HCT116 (cell line): Measurements from ENCODE around the gene AGTPBP1. TPM values are rescaled to one million over a fixed set of nuclear protein-coding genes. Genes with fewer than 3 reads are reported as not detected.
"Not testable (repeated sequence)": the region's sequence is repeated elsewhere in the genome, so short reads cannot be mapped to it uniquely, and the experiment has no call there.

Experiments used
- ATAC-seq: fragments of 200-7000 bp; cut with Tn5 transposase; 2 replicates; pipeline ENCODE4 v1.9.1; 2020; ENCODE audit warnings: mild to moderate bottlenecking, moderate library complexity
- BruUV-seq: library from RNA; stranded (reverse); fragments of 400-500 nt; replicated peaks from 2 replicates; lab custom pipeline; 2021; lab: Mats Ljungman, UMichigan
- CTCF ChIA-PET: fragments of 300-600 bp; sonication (Branson Sonifier 250); formaldehyde crosslinking; loops from one replicate; lab custom pipeline; 2021; ENCODE audit warnings: antibody characterized with exemption; lab: Charles Lee
- POLR2A ChIA-PET: fragments of 300-600, 350-600 bp; sonication (Branson Sonifier 250); formaldehyde crosslinking; loops from one replicate; lab custom pipeline; 2021; ENCODE audit warnings: antibody characterized with exemption; lab: Charles Lee
- RAD21 ChIA-PET, 2 experiments: fragments of 300-600 bp; sonication (Branson Sonifier 250); formaldehyde crosslinking; loops; one replicate each; lab custom pipeline; 2023; ENCODE audit warnings: low total read pairs in 2 of 2; ENCODE audit not compliant: uncharacterized antibody in 2 of 2, unreplicated experiment in 2 of 2, low non-redundant PET in 1 of 2; lab: Charles Lee
- DNase-seq: peaks from one replicate; pipeline ENCODE4 v3.0.0-alpha.2; 2010; ENCODE audit warnings: low read depth, low spot score
- H2AFZ ChIP-seq: fragments of 200-600 bp; shearing (Covaris generic), sonication (generic); 2 replicates; pipeline ENCODE4 v1.6.1; 2017; ENCODE audit warnings: low read depth, mixed run types, mixed read lengths, antibody characterized with exemption, low read length; ENCODE audit not compliant: poor library complexity, severe bottlenecking
- H3K27ac ChIP-seq: 2 replicates; pipeline ENCODE4 v1.5.1; 2012; ENCODE audit warnings: low read depth, low read length
- H3K27me3 ChIP-seq: fragments of 200-600 bp; sonication (generic); 2 replicates; pipeline ENCODE4 v1.6.1; 2016; ENCODE audit warnings: mixed run types, low read length, mixed read lengths; ENCODE audit not compliant: insufficient read depth
- H3K36me3 ChIP-seq, 2 experiments: fragments of 200-500 bp in 1 of 2; fragments of 200-600 bp in 1 of 2; sonication (Bioruptor generic) in 1 of 2; sonication (generic) in 1 of 2; 2 replicates each; pipeline versions ENCODE4 v1.5.1 to v1.6.1; 2014 to 2016; ENCODE audit warnings: low read length in 2 of 2, inconsistent platforms in 1 of 2, mixed read lengths in 1 of 2, mixed run types in 1 of 2; ENCODE audit not compliant: insufficient read depth in 2 of 2, control insufficient read depth in 1 of 2
- H3K4me1 ChIP-seq, 2 experiments: fragments of 200-600 bp in 1 of 2; sonication (generic) in 1 of 2; 2 replicates each; pipeline versions ENCODE4 v1.5.1 to v1.6.1; 2012 to 2017; ENCODE audit warnings: low read length in 2 of 2, inconsistent platforms in 1 of 2, mild to moderate bottlenecking in 1 of 2, mixed read lengths in 1 of 2, mixed run types in 1 of 2, moderate library complexity in 1 of 2; ENCODE audit not compliant: insufficient read depth in 2 of 2, control insufficient read depth in 1 of 2
- H3K4me2 ChIP-seq: fragments of 200-600 bp; sonication (generic); 2 replicates; pipeline ENCODE4 v1.6.1; 2017; ENCODE audit warnings: mixed run types, low read length, mixed read lengths
- H3K4me3 ChIP-seq, 2 experiments: fragments of 200-600 bp in 1 of 2; sonication (generic) in 1 of 2; replicated peaks in 1 of 2; 2 replicates each; pipeline ENCODE4 v1.5.1; 2011 to 2016; ENCODE audit warnings: low read length in 2 of 2, control low read depth in 1 of 2, low read depth in 1 of 2, mild to moderate bottlenecking in 1 of 2, mixed read lengths in 1 of 2, mixed run types in 1 of 2
- H3K79me2 ChIP-seq: fragments of 200-600 bp; sonication (generic); 2 replicates; pipeline ENCODE4 v1.6.1; 2017; ENCODE audit warnings: mild to moderate bottlenecking, mixed run types, low read length, moderate library complexity, mixed read lengths; ENCODE audit not compliant: insufficient read depth
- H3K9ac ChIP-seq: fragments of 200-600 bp; sonication (generic); 2 replicates; pipeline ENCODE4 v1.6.1; 2016; ENCODE audit warnings: low read length, mixed read lengths
- H3K9me2 ChIP-seq: fragments of 200-600 bp; sonication (generic), shearing (Covaris generic); 2 replicates; pipeline ENCODE4 v1.6.1; 2017; ENCODE audit warnings: mixed run types, mild to moderate bottlenecking, moderate library complexity; ENCODE audit not compliant: insufficient read depth
- H3K9me3 ChIP-seq, 2 experiments: fragments of 200-500 bp in 1 of 2; fragments of 200-600 bp in 1 of 2; sonication (Bioruptor generic) in 1 of 2; sonication (generic) in 1 of 2; 2 replicates each; pipeline ENCODE4 v1.6.1; 2014 to 2017; ENCODE audit warnings: low read length in 2 of 2, mixed read lengths in 2 of 2, inconsistent platforms in 1 of 2, low read depth in 1 of 2, mild to moderate bottlenecking in 1 of 2, mixed run types in 1 of 2, moderate library complexity in 1 of 2; ENCODE audit not compliant: control insufficient read depth in 1 of 2, insufficient read depth in 1 of 2
- H4K20me1 ChIP-seq: fragments of 200-600 bp; sonication (generic), shearing (Covaris generic); 2 replicates; pipeline ENCODE4 v1.6.1; 2017; ENCODE audit warnings: mixed run types, mild to moderate bottlenecking, moderate library complexity; ENCODE audit not compliant: insufficient read depth
- ATF3 ChIP-seq: IDR thresholded peaks from 2 replicates; pipeline ENCODE4 v1.6.1; 2012
- CEBPB ChIP-seq: IDR thresholded peaks from 2 replicates; pipeline ENCODE4 v1.6.1; 2012; ENCODE audit warnings: low read depth
- FOSL1 ChIP-seq: IDR thresholded peaks from 2 replicates; pipeline ENCODE4 v1.6.1; 2012; ENCODE audit warnings: low read depth
- MAX ChIP-seq: IDR thresholded peaks from 2 replicates; pipeline ENCODE4 v1.6.1; 2012
- POLR2A ChIP-seq: IDR thresholded peaks from 2 replicates; pipeline ENCODE4 v1.7.0; 2011; ENCODE audit warnings: borderline replicate concordance; ENCODE audit not compliant: insufficient read depth, insufficient read length; ENCODE audit errors: extremely low read depth
- REST ChIP-seq: IDR thresholded peaks from 2 replicates; pipeline ENCODE4 v1.6.1; 2012; ENCODE audit warnings: low read depth
- SIN3A ChIP-seq: IDR thresholded peaks from 2 replicates; pipeline ENCODE4 v1.6.1; 2012; ENCODE audit warnings: low read depth
- SP1 ChIP-seq: IDR thresholded peaks from 2 replicates; pipeline ENCODE4 v1.6.1; 2012; ENCODE audit warnings: low read depth
- SRF ChIP-seq: IDR thresholded peaks from 2 replicates; pipeline ENCODE4 v1.6.1; 2012; ENCODE audit warnings: low read depth
- TCF7L2 ChIP-seq: IDR thresholded peaks from 2 replicates; pipeline ENCODE4 v1.7.0; 2011; ENCODE audit warnings: borderline replicate concordance, inconsistent platforms; ENCODE audit not compliant: insufficient read depth, insufficient read length; ENCODE audit errors: extremely low read depth
- intact Hi-C: fragments of 100-400 bp; cut with micrococcal nuclease; formaldehyde crosslinking; loops from 2 replicates; pipeline ENCODE4 v1.10.0; 2022
- total RNA-seq: library from RNA; stranded (reverse); gene quantifications from one replicate; pipeline ENCODE4 v1.2.1, GENCODE V29; 2021; ENCODE audit not compliant: unreplicated experiment

The AGTPBP1 gene
- total RNA-seq, 1 experiment from 2014 or later, result 17.4 TPM

GRCh38 chr9:85577353-85577952 is 164.3 kb downstream of the AGTPBP1 start:
- intact Hi-C loops, result no loop called here
- H3K4me2 ChIP-seq, result no peak overlapping the region
- no peak for TF ChIP-seq SRF
- no peaks in the 10 kb centered on the region for H4K20me1 ChIP-seq
- H3K36me3 ChIP-seq, result no peaks in the 10 kb centered on the region
- no peak overlapping the region for H3K27ac ChIP-seq
- H3K4me3 ChIP-seq, result no peak overlapping the region
- H3K4me1 ChIP-seq, result no peaks in the 10 kb centered on the region; a peak in 1 of 4 replicates
- no peak overlapping the region for H2AFZ ChIP-seq
- no peaks in the 10 kb centered on the region for H3K27me3 ChIP-seq
- ATAC-seq, result no peak
- no peaks in the 10 kb centered on the region for H3K9me3 ChIP-seq
- CTCF ChIA-PET, result interaction anchor here (1.4 kb wide), 1 partner anchor 33 kb away, joined by 3 read pairs; no protein-coding TSS in a partner anchor
- H3K9me2 ChIP-seq, result no peaks in the 10 kb centered on the region
- no peak overlapping the region for H3K9ac ChIP-seq
- no TSS peak for BruUV-seq
- POLR2A ChIA-PET, result no interaction called here
- RAD21 ChIA-PET, result no interaction called here
- H3K79me2 ChIP-seq, result no peaks in the 10 kb centered on the region
- no peak for DNase-seq

- Histone ChIP-seq H3K36me3 (no peaks in the 10 kb centered on the region; a peak in 1 of 4 replicates), H3K9ac (no peak overlapping the region), H3K9me2 (no peaks in the 10 kb centered on the region), H3K4me2 (no peak overlapping the region), H3K79me2 (no peaks in the 10 kb centered on the region), H3K4me3 (no peak overlapping the region), H2AFZ (no peak overlapping the region), H3K27me3 (no peaks in the 10 kb centered on the region), H3K27ac (no peak overlapping the region), H4K20me1 (no peaks in the 10 kb centered on the region), H3K9me3 (no peaks in the 10 kb centered on the region), H3K4me1 (no peaks in the 10 kb centered on the region; a peak in 1 of 4 replicates)
- no peak for DNase-seq
- no TSS peak for BruUV-seq
- intact Hi-C loops, result no loop called here
- TF ChIP-seq SIN3A (no peak), CEBPB (no peak), ATF3 (no peak), MAX (no peak), SP1 (no peak), REST (no peak), TCF7L2 (no peak), POLR2A (no peak), FOSL1 (no peak)
- CTCF ChIA-PET, result no interaction called here
- ATAC-seq, result no peak
- POLR2A ChIA-PET, result no interaction called here
- RAD21 ChIA-PET, result no interaction called here
Measured at GRCh38 chr9:85575868-85576267, 165.9 kb downstream of the AGTPBP1 start.

GRCh38 chr9:85573546-85573945 is 168.2 kb downstream of the AGTPBP1 start:
- RAD21 ChIA-PET, H2AFZ ChIP-seq, H3K9ac ChIP-seq, H3K27ac ChIP-seq, BruUV-seq, intact Hi-C loops, H3K4me2 ChIP-seq, H4K20me1 ChIP-seq, H3K79me2 ChIP-seq, H3K27me3 ChIP-seq, H3K9me2 ChIP-seq, CTCF ChIA-PET, H3K9me3 ChIP-seq, DNase-seq, H3K4me3 ChIP-seq, POLR2A ChIA-PET, H3K36me3 ChIP-seq, ATAC-seq: not testable (repeated sequence)
- H3K4me1 ChIP-seq, result peaks cover 11 to 12% of the 10 kb centered on the region in 2 experiments
